Activated gamma-delta T cell treated with Interleukin-2 at 50 U/mL for 16 hours (primary cell): ENCODE measurements around the gene UNG.

Experiments
- DNase-seq: peaks from one replicate; pipeline ENCODE4 v3.0.0-alpha.2; 2020

The UNG gene

GRCh38 chr12:109157986-109158385 lies 60.6 kb downstream of the UNG start:
- no peak for DNase-seq

- DNase-seq: no peak
Measured at GRCh38 chr12:109160433-109160832, 63.0 kb downstream of the UNG start.
